HG03064 (cell line): Measurements from ENCODE around the gene CNTNAP4.

Source experiments
- ATAC-seq: cut with Tn5 transposase; IDR thresholded peaks from one replicate; pipeline ENCODE4 v1.9.1; 2021; ENCODE audit warnings: low read depth; ENCODE audit not compliant: unreplicated experiment

The CNTNAP4 gene

DNA sequence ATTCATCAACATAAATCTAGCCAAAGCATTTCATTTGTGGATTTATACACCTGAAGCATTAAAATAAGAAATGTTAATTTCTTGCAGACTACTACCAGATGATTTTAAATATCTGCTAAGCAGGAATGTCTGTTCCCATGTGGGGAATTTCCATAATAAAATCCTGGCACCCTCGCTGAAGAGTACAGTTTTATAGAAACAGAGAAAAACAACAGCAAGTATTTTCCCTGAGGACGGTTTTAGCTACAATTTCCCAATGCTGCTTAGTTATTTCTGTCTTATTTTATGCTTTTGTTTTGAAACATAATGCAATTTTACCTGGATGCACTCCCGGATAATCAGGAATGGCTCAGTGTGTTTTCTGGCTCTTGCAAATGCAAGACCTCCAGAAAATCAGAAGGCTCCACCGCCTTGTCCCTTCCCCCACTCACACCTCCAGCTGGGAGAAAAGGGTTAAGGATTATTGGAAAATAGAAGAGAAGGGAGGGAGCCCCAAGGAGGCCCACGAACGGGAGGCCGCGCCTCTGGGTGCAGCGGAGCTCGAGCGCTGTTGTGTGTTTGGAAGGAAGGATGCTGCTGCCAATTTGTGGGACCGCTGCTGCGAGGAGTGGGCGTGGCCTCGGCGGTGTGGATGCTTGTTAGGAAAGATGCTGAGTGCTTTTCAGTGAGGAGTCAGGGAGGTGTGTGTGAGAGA, at the start of gene CNTNAP4:
Gene CNTNAP4, plus strand, starts transcription at position 657 of the 694 bp plus-strand sequence. CDS start 262 bp downstream, outside the sequence.
- no peak for ATAC-seq

DNA sequence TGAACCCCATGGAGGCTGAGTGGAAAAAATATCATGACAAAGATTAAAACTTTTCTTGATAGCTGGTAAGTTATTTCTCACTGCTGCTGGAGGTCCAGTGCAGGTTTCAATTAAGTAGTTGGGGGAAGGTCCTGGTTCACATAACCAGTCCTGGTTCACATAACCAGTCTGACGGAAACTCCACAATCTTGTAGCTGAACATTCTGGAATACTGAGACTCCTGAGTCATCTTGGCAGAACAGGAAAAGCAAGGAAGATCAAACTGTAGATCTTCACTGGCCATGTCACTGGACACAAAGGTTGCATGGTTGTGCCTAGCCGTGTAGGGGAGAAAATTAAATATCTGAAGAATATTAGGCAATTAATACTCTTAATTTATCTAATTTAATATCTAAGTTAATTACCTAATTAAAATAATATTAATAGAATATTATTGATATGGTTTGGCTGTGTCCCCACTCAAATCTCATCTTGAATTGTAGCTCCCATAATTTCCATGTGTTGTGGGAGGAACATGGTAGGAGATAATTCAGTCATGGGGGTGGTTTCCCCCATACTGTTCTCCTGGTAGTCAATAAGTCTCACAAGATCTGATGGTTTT, 48.6 kb upstream of the CNTNAP4 start:
- no peak for ATAC-seq

DNA sequence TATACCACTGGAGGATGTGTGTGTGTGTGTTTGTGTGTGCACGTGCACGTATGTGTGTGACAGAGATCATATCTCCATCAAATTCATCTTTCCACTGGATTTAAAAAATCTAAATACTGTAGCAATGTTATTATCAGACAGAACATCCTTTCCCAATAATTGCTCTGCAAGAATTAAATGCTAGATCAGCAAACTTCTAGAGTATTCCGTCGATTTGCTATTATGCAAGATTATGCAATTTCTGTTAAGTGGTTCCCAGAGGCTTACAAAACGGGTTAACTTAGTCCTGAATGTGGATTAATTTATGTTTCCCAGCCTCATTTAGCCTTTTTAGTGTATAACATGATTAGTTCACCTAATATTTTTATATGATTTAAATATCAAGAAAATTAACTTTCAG, 44.5 kb upstream of the CNTNAP4 start:
- ATAC-seq, result no peak

DNA sequence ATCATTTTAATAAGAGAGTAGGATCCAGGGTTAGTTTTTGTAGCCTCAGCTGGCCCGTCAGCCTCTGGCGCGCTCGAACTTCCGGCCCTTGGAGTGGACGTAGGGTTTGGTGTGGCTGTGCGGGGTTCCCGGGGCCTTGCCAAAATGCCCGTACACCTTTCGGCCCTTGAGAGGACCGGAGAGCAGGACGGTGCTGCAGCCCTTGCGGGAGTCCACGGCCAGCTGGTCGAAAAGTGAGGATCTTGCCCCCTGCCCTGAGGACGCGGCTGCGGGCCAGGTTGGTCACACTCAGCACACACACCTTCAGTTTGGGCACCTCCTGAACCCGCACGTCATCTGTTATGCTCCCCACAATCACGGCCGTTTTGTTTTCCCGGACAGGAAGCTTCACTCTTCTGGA, 42.2 kb upstream of the CNTNAP4 start:
- ATAC-seq, result no peak

DNA sequence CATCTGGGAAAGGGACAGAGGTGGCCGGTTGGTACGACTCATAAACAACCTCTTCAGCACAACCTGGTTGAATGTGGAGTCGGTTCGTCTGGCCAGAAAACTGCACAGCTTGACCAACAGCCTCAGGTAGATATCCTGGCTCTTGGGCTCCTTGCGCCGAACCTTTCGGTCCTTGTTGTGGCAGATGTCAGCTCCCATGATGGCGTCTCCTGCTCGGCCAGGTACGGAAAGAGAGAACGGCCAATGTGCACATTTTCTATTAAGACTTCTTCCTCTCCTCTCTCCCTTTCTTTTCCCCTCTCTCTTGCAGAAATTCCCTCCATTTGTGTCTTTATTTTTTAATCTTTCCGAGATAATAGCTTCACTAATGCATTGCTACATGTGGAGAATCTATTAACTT, 41.8 kb upstream of the CNTNAP4 start:
- ATAC-seq, result no peak

DNA sequence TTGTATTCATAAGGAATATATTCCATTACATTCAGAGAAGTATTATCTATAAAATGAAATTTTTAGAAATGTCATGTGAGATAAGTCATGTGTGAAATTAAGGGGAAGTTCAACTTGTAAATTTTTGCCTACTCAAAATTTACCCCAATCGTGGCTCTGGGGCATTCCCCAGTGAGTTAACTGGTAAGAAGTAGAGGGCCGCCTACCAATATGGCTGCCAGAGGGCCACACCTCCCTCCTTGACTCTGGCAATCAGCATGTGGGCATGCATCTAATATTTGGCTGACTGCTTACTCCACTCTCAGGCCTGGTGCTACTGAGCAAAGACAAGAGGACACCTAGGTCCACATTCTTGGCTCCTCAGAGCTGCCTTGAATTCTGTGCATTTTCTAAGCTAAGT, 39.7 kb upstream of the CNTNAP4 start:
- ATAC-seq, result no peak

DNA sequence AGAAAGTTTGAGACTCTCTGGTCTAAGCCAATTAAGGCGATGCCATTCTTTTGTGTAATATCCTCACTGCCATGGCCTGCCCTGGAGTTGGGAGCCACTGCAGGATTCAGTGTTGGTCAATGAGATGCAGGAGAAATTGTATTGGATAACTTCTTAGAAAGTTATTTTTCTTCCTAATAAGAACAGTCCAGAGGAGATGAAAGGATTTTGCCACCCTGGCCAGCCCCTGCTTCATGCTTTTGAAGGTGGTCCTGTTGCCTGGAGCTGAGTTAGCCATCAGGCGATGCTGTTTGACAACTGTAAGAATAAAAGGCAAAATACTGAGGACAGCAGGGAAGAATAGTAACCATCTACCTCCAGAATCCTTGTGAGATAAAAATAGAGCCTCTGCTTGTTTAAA, 35.4 kb upstream of the CNTNAP4 start:
- no peak for ATAC-seq

DNA sequence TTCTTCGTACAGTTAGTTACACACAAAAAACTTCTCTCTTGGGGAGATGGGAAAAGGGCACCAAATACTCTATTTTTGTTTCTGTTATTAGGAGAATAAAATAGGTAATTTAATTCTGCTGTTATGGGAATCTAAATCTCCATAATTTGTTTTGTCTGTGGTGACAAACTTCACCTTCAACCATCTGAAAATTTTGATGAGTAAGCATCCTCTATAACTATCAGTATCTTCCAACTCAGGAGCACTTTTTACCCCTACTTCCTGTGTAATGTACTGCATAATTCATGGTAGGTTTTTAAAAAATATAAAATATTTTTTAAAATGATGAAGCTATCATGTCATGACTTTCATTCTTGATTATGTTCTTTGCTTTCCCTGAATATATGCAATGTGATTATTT, 33.6 kb upstream of the CNTNAP4 start:
- no peak for ATAC-seq

DNA sequence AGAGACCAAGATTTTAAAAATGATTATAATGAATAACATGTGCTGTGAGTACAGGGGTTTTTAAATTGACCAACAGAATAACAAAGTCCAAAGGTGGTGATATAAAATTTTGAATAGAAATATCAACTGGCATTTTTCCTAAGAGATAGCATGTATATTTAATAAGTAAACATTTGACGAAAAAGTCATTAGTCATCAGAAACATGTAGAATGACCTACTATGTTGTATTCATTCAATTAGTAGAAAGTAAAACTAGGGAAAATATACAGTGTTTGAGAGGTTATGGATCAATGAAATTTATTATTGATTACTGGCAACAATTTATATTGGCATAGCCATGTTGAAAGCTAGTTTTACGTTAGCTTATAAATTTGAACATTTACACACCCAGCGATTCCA, 30.6 kb upstream of the CNTNAP4 start:
- ATAC-seq, result no peak

DNA sequence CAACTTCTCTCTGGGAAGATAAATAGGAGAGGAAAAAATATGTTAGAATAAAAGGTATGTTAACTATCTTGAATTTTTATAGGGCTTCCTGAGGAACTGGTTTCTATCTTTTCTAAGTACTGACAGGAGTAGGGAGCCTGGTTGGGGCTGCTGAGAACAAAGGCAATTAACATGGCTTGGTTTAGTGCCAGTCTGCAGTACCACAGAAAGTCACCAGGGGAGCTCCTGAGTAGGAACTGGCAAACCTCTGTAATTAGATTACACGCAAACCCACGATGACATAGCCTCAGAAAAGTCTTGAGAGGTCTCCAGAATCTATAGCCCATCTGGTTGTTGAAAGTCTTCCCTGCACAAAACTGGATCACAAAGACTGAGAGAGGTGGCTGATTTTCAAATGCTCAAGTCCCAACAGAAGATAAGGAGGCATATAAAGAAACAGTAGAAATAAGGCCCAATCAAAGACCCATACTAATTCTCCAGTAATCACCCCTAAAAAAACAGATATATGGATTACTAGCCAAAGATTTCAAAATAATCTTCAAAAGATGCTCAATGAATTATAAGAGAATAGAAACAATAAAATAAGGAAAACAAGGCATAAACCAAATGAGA, 11.7 kb upstream of the CNTNAP4 start:
- no peak for ATAC-seq

DNA sequence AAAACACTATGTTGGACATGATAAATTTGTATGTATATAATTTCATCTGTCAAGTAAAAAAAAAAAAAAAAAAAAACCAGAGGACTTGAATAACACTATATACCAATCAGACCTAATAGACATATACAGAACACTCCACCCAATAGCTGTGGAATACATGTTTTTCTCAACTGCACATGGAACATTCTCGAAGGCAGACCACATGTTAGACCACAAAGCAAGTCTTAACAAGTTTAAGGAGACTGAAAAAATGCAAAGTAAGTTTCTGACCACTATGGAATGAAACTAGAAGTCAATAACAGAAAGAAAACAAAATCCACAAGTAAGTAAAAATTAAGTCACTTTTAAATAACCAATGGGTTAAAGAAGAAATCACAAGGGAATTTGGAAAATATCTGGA, 8.4 kb upstream of the CNTNAP4 start:
- ATAC-seq, result no peak

DNA sequence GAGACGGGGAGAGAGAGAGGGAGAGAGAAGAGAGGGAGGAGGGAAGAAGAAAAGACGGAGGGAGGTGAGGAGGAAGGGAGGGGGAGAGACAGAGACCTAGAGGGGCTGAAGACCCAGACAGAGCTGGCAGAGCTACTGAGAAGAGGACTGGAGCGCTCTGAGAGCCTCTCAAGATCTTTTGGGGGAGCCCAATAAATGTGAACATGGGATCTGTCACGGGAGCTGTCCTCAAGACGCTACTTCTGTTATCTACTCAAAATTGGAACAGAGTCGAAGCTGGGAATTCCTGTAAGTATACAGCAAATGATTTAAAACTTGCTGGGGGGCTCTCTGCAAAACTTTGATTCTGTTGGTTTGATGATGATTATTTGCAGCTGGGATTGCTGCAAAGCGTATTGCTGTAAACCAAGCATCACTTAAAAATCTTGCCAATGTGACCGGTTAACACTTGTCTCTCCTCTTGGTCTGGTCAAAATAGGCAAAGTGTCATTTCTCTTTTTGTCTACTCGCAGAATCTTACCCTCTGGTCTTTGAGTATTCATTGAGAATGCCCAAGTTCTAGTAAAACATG, 344 bp downstream of the CNTNAP4 start:
- no peak for ATAC-seq

DNA sequence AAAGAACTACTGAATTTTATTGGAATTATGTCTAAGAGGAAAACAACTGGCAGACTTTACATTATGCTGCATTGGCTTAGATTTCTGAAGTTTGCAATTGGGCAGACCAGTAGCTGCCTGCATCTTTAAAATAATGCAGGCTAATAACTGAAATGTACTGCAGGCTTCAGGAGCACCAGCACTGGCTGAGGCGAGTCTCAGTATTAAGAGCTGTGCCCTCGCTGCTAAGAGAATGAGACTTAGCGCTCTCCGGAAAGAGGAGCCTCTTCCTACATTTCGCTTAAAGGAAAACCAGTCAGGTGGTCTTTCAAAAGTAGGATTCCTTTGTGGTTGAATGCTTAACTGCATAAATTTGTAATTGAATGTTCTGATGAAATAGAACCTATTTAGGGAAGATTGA, 885 bp downstream of the CNTNAP4 start:
- ATAC-seq, result no peak

DNA sequence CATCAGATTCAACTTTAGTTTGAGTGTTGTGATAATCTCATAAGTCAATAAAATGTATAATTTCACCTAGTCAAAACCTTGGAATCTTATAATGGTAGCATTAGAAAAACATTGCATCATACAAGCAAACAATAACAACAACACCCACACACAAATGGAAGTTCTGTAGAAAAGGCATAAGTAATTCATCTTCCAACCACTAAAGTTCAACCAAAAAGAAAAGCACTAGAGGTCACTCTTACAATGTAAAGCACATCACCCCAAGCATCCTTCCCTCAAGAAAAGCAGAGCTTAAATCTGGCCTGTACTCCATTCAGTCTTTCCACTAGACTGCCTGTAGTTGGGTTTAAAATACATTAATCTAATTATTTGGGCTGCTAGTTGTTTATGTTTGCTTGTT, 1.8 kb downstream of the CNTNAP4 start:
- ATAC-seq, result no peak

DNA sequence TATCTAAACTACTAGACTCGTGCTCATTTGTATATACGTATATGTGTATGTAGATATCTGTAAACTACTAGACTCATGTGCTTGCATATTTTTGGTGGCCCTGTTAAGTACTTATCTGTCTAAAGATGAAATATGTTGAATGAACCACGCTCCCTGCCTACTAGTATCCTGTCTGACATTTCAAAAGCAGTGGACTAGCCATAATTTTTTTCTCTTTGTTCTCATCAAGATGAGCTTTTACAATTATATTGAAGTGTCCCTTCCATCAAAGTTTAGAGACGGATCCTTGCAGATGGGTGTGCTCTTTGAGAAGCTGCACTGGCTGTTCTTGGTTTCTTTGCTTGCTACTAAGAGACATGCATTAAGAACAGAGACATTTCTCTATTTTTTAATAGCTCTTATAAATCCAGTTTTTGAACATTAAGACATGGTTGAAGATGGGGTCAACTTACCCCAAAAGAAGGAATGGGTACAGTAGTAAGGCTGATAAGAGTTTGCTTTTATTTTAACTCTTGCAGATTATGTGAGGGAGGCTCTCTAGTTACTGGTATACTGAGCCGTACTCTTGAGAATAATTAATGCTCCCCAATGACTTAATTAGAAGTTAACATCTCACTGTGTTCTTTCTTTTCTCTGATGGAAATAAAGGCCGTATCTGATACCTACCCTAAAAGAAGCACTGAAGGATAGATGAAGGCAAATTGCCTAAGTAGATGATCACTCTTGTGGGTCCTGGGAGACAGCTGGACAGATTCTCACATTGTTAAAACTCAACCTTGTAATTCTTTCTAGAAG, 3.4 kb downstream of the CNTNAP4 start:
- no peak for ATAC-seq

DNA sequence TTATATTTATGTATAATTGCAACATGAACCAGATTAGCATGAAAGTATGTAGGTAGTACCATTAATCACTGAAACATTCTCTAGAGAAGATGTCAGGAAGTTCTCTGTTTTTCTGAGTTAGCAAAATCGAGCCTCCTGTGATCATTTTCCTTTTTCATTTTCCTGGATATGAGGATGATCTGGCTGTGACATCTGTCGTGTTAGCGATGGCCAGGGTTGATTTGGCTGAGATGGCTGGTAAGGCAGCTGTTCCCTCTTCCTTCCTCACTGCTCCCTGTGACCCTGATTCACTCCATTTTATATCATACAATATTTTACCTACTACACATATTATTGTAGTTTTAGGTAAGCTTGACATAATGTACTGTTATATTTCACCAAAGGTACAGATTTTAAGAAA, 10.3 kb downstream of the CNTNAP4 start:
- ATAC-seq, result no peak

DNA sequence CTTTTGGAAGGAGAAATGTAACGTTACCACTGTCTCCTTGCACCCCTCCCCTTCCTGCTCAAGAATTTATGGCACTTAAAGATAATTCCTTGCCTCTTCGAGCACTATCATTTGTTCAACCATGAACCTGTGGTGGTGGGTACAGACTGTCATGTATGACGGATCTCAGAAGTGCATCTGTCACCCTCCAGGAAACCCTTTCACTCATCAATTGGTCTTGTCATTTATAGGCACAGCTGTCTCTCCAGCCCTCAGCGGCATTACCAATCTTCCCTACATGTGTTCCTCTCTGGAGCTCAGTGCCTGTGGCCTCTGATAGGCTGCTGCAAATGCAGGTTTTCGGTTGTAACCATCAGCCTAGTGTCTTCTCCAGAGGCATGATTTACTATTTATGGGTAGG, 15.0 kb downstream of the CNTNAP4 start:
- no peak for ATAC-seq

DNA sequence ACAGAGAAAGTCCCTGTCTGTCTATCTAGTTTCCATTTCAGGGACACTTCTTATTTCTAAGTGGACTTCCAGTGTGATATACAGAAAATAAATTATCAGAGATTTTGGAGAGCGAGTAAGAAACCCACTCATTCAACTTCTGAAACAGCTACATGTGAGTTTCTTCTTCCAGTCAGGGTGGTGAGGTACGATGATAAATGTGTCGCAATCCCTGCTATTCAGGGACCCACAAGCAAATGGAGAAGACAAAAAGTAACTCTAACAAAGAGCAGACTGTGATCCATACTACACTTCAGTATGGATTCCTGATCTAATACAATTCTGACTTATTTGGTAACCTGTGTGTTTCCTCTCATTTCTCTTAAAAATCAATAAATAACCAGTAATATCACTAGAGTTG, 16.8 kb downstream of the CNTNAP4 start:
- ATAC-seq, result no peak

DNA sequence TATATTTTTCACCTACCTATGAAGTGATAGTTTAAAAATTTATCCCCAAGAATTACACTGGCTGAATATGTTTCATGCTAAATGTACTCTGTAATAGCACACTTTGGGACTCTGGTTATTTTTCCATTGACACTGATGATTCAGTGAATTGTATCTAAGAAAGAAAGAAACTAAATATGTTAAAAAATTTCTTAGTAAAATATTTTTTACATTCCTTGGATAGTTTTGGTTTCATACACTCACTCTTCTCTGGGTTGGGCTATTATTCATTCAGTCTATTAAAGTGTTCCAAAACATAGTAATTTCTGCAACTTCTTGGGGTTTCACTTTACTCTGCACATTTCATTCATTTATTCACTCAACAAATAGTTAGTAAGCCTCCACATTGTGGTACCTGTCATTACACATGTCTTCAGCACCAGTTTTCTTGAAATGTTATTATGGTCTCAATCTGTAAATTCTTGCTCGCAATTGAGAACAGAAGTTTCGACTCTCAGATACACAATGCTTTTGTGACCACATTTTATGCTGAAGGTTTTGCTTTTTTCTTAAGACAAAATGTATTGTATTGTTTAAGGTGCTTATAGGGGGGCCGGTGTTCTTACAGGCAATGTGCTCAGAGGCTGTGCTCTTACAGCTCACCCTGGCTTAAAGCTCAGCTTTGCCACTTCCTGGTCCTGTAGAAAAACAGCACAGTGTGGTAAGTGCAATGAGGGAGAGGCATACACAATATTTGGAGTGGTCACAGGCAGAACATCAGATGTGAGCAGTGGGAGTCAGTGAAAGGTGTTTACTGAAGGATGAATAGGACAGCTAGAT, 17.4 kb downstream of the CNTNAP4 start:
- no peak for ATAC-seq

DNA sequence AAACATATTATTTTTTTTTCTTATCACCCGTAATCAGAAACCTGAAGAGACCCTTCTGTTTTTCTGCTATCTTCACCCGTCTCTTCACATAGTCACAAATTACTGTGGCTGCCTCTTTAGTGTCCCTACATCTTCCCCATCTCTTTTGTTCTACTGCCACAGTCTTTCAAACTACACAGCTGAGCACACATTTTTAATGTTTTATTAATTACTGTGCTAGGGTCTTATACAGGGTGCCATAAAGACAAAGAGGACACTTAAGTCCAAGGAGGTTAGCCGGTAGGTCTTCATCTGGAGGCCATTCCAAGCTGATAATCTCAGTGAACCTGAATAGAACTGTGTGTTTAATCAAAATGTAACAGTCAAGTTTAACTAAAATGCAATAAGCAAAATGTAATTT, 20.7 kb downstream of the CNTNAP4 start:
- no peak for ATAC-seq
